Activated gamma-delta T cell treated with anti-CD3 and anti-CD28 coated beads, Interleukin-2, amount 50 U/mL, for 16 hours (primary cell): ENCODE measurements around the gene HFM1.
"Not testable (repeated sequence)": the region's sequence is repeated elsewhere in the genome, so short reads cannot be mapped to it uniquely, and the experiment has no call there.

Experiments
- DNase-seq: peaks from one replicate; pipeline ENCODE4 v3.0.0-alpha.2; 2020; ENCODE audit warnings: low read depth

The HFM1 gene

GRCh38 chr1:91404151-91405012 lies at the start of gene HFM1:
TSS of gene HFM1 (minus strand) at chr1:91404837. CDS start at chr1:91401082, 3,755 bp downstream.
- peak; percentile 42 for DNase-seq

- DNase-seq, result no peak
These were observed 49.5 kb upstream of the HFM1 start for GRCh38 chr1:91454136-91454535.

- no peak for DNase-seq
These were observed 45.6 kb upstream of the HFM1 start for GRCh38 chr1:91450260-91450659.

GRCh38 chr1:91447782-91448181 lies 43.1 kb upstream of the HFM1 start:
- DNase-seq, result not testable (repeated sequence)

- DNase-seq, result not testable (repeated sequence)
These were observed 37.3 kb upstream of the HFM1 start for GRCh38 chr1:91441980-91442379.

GRCh38 chr1:91440847-91441246 lies 36.2 kb upstream of the HFM1 start:
- no peak for DNase-seq

GRCh38 chr1:91439016-91439415 lies 34.4 kb upstream of the HFM1 start:
- no peak for DNase-seq

GRCh38 chr1:91428182-91428798 lies 23.7 kb upstream of the HFM1 start:
- no peak for DNase-seq

GRCh38 chr1:91427741-91428140 lies 23.1 kb upstream of the HFM1 start:
- DNase-seq, result no peak

- DNase-seq, result not testable (repeated sequence)
These were observed 17.9 kb upstream of the HFM1 start for GRCh38 chr1:91422523-91422922.

- no peak for DNase-seq
These were observed 7.7 kb upstream of the HFM1 start for GRCh38 chr1:91412371-91412770.

GRCh38 chr1:91406773-91407389 lies 2.2 kb upstream of the HFM1 start:
- DNase-seq, result no peak

- no peak for DNase-seq
These were observed 2.6 kb downstream of the HFM1 start for GRCh38 chr1:91402023-91402422.

GRCh38 chr1:91400133-91400725 lies 4.4 kb downstream of the HFM1 start:
- DNase-seq, result no peak

GRCh38 chr1:91398291-91398690 lies 6.3 kb downstream of the HFM1 start:
- no peak for DNase-seq

GRCh38 chr1:91397605-91398004 lies 7.0 kb downstream of the HFM1 start:
- no peak for DNase-seq

GRCh38 chr1:91393042-91393441 lies 11.6 kb downstream of the HFM1 start:
- no peak for DNase-seq

GRCh38 chr1:91386109-91386508 lies 18.5 kb downstream of the HFM1 start:
- DNase-seq, result no peak

- no peak for DNase-seq
These were observed 21.2 kb downstream of the HFM1 start for GRCh38 chr1:91383456-91383855.

GRCh38 chr1:91381844-91382243 lies 22.8 kb downstream of the HFM1 start:
- no peak for DNase-seq

- DNase-seq, result no peak
These were observed 30.6 kb downstream of the HFM1 start for GRCh38 chr1:91374086-91374485.

- not testable (repeated sequence) for DNase-seq
These were observed 32.4 kb downstream of the HFM1 start for GRCh38 chr1:91372230-91372629.

GRCh38 chr1:91349524-91349923 lies 55.1 kb downstream of the HFM1 start:
- DNase-seq, result no peak
